GM21619 (cell line): Measurements from ENCODE around the gene NOTCH4.
"Not testable (repeated sequence)": the region's sequence is repeated elsewhere in the genome, so short reads cannot be mapped to it uniquely, and the experiment has no call there.

ENCODE experiments used
- ATAC-seq: cut with Tn5 transposase; IDR thresholded peaks from one replicate; pipeline ENCODE4 v1.9.1; 2021; ENCODE audit not compliant: unreplicated experiment

The NOTCH4 gene

GRCh38 chr6:32194825-32195651 is 28.8 kb downstream of the NOTCH4 start:
- ATAC-seq = no peak

GRCh38 chr6:32194388-32194787 is 29.5 kb downstream of the NOTCH4 start:
- no peak for ATAC-seq

- ATAC-seq = not testable (repeated sequence)
Observed at GRCh38 chr6:32193096-32193495, 30.8 kb downstream of the NOTCH4 start.

- no peak for ATAC-seq
Observed at GRCh38 chr6:32192608-32193039, 31.2 kb downstream of the NOTCH4 start, which contains the start of gene GPSM3. Gene GPSM3, minus strand, starts transcription at chr6:32192643. Its CDS starts 130 bp downstream, at chr6:32192513.

- no peak for ATAC-seq
Observed at GRCh38 chr6:32191696-32192607, 31.9 kb downstream of the NOTCH4 start.

GRCh38 chr6:32190911-32191677 is 32.8 kb downstream of the NOTCH4 start:
- ATAC-seq = no peak

- ATAC-seq = peak; percentile 47
Observed at GRCh38 chr6:32190054-32190851, 33.6 kb downstream of the NOTCH4 start, which contains the start of gene PBX2. Gene PBX2, minus strand, starts transcription at chr6:32190202. Its CDS starts 287 bp downstream, at chr6:32189915.

GRCh38 chr6:32189742-32190053 is 34.2 kb downstream of the NOTCH4 start:
- no peak for ATAC-seq

- ATAC-seq = no peak
Observed at GRCh38 chr6:32189069-32189741, 34.7 kb downstream of the NOTCH4 start.

GRCh38 chr6:32188381-32189068 is 35.3 kb downstream of the NOTCH4 start:
- ATAC-seq = no peak

- not testable (repeated sequence) for ATAC-seq
Observed at GRCh38 chr6:32187725-32188380, 36.0 kb downstream of the NOTCH4 start.

DNA sequence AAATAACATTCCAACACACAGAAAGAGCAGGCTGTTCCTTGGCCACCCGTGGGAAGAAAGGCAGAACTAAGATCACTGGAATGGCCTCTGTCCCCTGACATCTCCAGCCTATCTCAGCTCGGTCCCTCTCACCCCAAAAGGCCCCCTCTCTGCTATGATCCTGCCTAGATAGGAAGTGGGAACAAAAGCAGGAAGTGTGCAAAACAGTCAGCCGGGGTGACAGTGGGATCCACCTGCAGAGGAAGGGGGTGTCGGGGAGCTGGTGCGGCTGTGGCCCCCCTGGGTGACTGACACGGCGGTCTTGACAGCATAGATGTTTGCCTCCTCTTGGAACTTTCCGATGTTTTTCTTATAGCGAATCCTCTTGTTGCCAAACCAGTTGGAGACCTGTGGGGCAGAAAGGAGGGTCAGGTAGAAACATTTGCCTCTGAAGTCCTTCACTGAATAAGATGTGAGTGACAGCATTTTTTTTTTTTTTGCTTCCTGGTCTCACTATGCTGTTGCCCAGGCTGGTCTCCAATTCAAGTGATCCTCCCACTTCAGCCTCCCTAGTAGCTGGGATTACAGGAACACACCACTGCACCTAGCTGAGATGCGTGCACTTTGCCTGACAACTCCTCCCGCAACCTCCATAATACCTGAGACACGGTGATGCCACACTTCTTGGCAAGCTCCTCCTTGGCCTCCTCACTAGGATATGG is 36.7 kb downstream of the NOTCH4 start:
- no peak for ATAC-seq

DNA sequence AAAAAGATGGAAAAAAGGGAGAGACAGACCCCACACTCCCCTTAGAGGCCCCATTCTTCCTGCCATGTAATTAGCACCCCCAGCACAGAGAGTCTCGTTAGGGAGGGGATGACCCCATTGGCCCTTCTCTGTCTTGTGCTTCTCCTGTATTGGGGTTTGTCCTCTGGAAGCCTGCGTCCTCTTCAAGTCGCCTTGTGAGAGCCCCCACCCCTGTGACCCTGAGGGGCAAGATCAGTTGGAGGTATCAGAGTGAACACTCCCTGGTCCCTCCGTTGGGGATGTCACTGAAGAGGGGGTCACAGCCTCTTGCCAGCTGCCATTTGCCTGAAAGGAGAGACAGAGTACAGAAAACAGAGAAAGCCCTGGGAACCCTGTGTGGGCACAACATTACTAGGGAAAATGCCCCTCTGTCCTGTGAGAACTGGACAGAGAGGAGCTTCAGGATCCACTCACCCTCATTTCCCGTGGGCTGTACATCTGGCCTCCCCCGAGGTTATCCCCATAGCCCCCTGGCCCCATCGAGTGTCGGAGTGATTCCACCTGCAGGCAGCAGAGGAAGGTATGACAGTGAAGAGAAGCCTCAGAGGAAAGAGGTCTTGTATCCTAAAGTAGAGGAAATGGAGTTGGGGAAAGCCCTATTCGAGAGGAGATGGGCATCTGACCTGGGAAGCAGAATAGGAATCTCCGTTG is 37.6 kb downstream of the NOTCH4 start:
- not testable (repeated sequence) for ATAC-seq

DNA sequence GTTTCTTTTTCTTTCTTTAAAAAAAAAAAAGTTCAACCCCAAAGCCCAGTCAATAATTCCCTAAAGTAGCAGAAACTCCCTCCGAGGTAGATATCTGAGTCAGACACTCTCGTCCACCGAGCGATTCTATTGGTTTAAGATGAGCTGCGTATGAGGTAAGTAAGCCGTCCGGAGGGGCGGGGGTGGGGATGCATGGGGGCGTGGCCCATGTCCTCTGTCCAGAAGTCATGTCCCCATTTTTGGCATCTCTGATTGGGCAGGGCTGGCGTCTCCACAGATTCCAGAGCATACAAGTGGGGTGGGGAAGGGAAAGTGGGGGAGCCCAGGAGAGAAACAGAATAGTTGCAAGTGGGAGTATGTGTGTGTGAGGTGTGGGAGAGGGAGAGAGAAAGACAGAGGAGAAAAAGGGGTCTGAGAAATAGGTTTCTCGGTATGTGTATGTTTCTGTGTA is 38.2 kb downstream of the NOTCH4 start:
- not testable (repeated sequence) for ATAC-seq

- ATAC-seq = no peak
Observed at GRCh38 chr6:32184084-32184640, 39.7 kb downstream of the NOTCH4 start, which contains the start of gene AGER. Gene AGER, minus strand, starts transcription at chr6:32184253. Its CDS starts 31 bp downstream, at chr6:32184222.

DNA sequence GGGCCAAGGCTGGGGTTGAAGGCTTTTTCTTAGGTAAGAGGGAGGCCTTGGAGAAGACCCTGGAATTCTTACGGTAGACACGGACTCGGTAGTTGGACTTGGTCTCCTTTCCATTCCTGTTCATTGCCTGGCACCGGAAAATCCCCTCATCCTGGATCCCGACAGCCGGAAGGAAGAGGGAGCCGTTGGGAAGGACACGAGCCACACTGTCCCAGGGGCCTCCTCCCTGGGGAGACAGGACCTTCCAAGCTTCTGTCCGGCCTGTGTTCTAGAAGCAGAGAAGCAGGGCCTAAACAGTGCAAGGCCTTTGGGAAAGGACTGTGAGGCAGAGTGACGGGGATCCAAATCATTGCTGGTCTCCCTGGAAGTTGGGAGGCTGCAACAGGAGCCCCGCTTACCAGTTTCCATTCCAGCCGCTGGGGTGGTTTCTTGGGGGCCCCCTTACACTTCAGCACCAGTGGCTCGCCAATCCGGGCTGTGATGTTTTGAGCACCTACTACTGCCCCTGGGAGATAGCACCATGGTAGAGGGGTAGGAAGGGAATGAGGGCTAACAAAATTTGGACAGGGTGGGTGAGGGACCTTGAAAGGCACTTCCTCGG is 40.3 kb downstream of the NOTCH4 start:
- no peak for ATAC-seq
